Calu3 (cell line): ENCODE measurements around the gene PRSS58. TPM values are rescaled to one million over a fixed set of nuclear protein-coding genes. Genes with fewer than 3 reads are reported as not detected.

Experiments
- Bru-seq: library from RNA; stranded (reverse); fragments of 400-500 nt; gene quantifications from one replicate; lab custom pipeline; 2021; lab: Mats Ljungman, UMichigan
- BruChase-seq, 2 experiments: library from RNA; stranded (reverse); fragments of 400-500 nt; gene quantifications; one replicate each; lab custom pipeline; 2021; lab: Mats Ljungman, UMichigan
- BruUV-seq: library from RNA; stranded (reverse); fragments of 400-500 nt; replicated peaks from 2 replicates; lab custom pipeline; 2021; lab: Mats Ljungman, UMichigan
- CTCF ChIA-PET: fragments of 300-600 bp; sonication (Branson Sonifier 250); formaldehyde crosslinking; loops from one replicate; lab custom pipeline; 2022; ENCODE audit warnings: antibody characterized with exemption; lab: Charles Lee
- DNase-seq: peaks from one replicate; pipeline ENCODE4 v3.0.0; 2022
- H3K27ac Mint-ChIP-seq: one replicate; pipeline ENCODE4 v1.8.0; 2022; ENCODE audit warnings: mixed read lengths; ENCODE audit not compliant: unreplicated experiment
- H3K27me3 Mint-ChIP-seq: one replicate; pipeline ENCODE4 v1.8.0; 2022; ENCODE audit warnings: mixed read lengths; ENCODE audit not compliant: unreplicated experiment
- H3K36me3 Mint-ChIP-seq: one replicate; pipeline ENCODE4 v1.8.0; 2022; ENCODE audit warnings: mild to moderate bottlenecking, moderate library complexity, mixed read lengths; ENCODE audit not compliant: insufficient read depth, unreplicated experiment
- H3K4me1 Mint-ChIP-seq: one replicate; pipeline ENCODE4 v1.8.0; 2022; ENCODE audit warnings: mild to moderate bottlenecking, low read depth, mixed read lengths; ENCODE audit not compliant: unreplicated experiment
- H3K4me3 Mint-ChIP-seq: one replicate; pipeline ENCODE4 v1.8.0; 2022; ENCODE audit warnings: mild to moderate bottlenecking, low read depth, moderate library complexity, mixed read lengths; ENCODE audit not compliant: unreplicated experiment
- H3K9me3 Mint-ChIP-seq: one replicate; pipeline ENCODE4 v1.8.0; 2022; ENCODE audit warnings: low read depth, mixed read lengths; ENCODE audit not compliant: unreplicated experiment
- CTCF ChIP-seq: fragments of 200-600 bp; IDR thresholded peaks from one replicate; pipeline ENCODE4 v1.8.0; 2022; ENCODE audit warnings: antibody characterized with exemption; ENCODE audit not compliant: unreplicated experiment
- intact Hi-C: fragments of 100-400 bp; cut with micrococcal nuclease; formaldehyde crosslinking; loops from one replicate; pipeline ENCODE4 v1.10.0; 2022; ENCODE audit not compliant: unreplicated experiment
- long read RNA-seq: library from polyadenylated mRNA; stranded (forward); transcript quantifications from one replicate; pipeline ENCODE4 v2.0.0, GENCODE V29; 2022
- total RNA-seq: library from RNA; stranded (reverse); gene quantifications from 2 replicates; pipeline ENCODE4 v1.2.3, GENCODE V29; 2022

PRSS58 gene
- not detected in 2 replicates for total RNA-seq
- Bru-seq, nascent RNA = not detected
- not detected for BruChase-seq, experiment 1, labeled RNA remaining after a 6-hour chase
- BruChase-seq, experiment 2, labeled RNA remaining after a 2-hour chase = not detected
- long read RNA-seq = 0 reads

GRCh38 chr7:142257958-142258357 is at the start of gene PRSS58:
Gene PRSS58 (minus strand): TSS chr7:142258058. CDS start chr7:142257707, 351 bp downstream.
- intact Hi-C loops = no loop called here
- Mint-ChIP-seq H3K4me1 (no peaks in the 10 kb centered on the region), H3K36me3 (no peaks in the 10 kb centered on the region), H3K27me3 (peaks cover 12% of the 10 kb centered on the region), H3K4me3 (no peak within 1 kb of the TSS), H3K27ac (no peak within 1 kb of the TSS), H3K9me3 (no peaks in the 10 kb centered on the region)
- CTCF ChIA-PET = no interaction called here
- no peak for DNase-seq
- BruUV-seq = no TSS peak
- no peak for TF ChIP-seq CTCF

- peaks cover 96% of the 10 kb centered on the region for H3K27me3 Mint-ChIP-seq
- H3K4me1 Mint-ChIP-seq = no peaks in the 10 kb centered on the region
- DNase-seq = no peak
- no TSS peak for BruUV-seq
- no peaks in the 10 kb centered on the region for H3K9me3 Mint-ChIP-seq
- CTCF ChIA-PET = no interaction called here
- no peak overlapping the region for H3K27ac Mint-ChIP-seq
- intact Hi-C loops = no loop called here
- no peak overlapping the region for H3K4me3 Mint-ChIP-seq
- no peak for TF ChIP-seq CTCF
- H3K36me3 Mint-ChIP-seq = no peaks in the 10 kb centered on the region
Observed at GRCh38 chr7:142307246-142307900, 49.5 kb upstream of the PRSS58 start.

GRCh38 chr7:142303650-142304049 is 45.8 kb upstream of the PRSS58 start:
- Mint-ChIP-seq H3K27ac (no peak overlapping the region), H3K4me3 (no peak overlapping the region), H3K36me3 (no peaks in the 10 kb centered on the region), H3K27me3 (peaks cover 83% of the 10 kb centered on the region), H3K4me1 (no peaks in the 10 kb centered on the region), H3K9me3 (no peaks in the 10 kb centered on the region)
- intact Hi-C loops = no loop called here
- CTCF ChIA-PET = interaction anchor here (0.7 to 1.4 kb wide), 4 partner anchors 12 to 754 kb away, joined by 3 to 6 read pairs (median 4); no protein-coding TSS in a partner anchor
- peak; percentile 17 for TF ChIP-seq CTCF
- DNase-seq = no peak
- no TSS peak for BruUV-seq

- H3K27ac Mint-ChIP-seq = no peak overlapping the region
- intact Hi-C loops = loop anchor here (1.0 kb wide), 1 partner anchor 326 kb away; no protein-coding TSS in a partner anchor
- no peaks in the 10 kb centered on the region for H3K36me3 Mint-ChIP-seq
- peaks cover 83% of the 10 kb centered on the region for H3K27me3 Mint-ChIP-seq
- no TSS peak for BruUV-seq
- peak; percentile 25 for DNase-seq
- no peaks in the 10 kb centered on the region for H3K4me1 Mint-ChIP-seq
- CTCF ChIA-PET = interaction anchor here (0.7 kb wide), 1 partner anchor 16 kb away, joined by 3 read pairs; no protein-coding TSS in a partner anchor
- no peaks in the 10 kb centered on the region for H3K9me3 Mint-ChIP-seq
- no peak overlapping the region for H3K4me3 Mint-ChIP-seq
- peak; percentile 36 for TF ChIP-seq CTCF
Observed at GRCh38 chr7:142301923-142302550, 44.2 kb upstream of the PRSS58 start.
